Activated CD4-positive, alpha-beta T cell treated with anti-CD3 and anti-CD28 coated beads for 4 hours (primary cell): ENCODE data around the gene GALNT7.
A peak's percentile ranks its signal among the peaks of the same experiment; 100 is the strongest.

Source experiments
- DNase-seq, 2 donors: peaks; one replicate each; pipeline ENCODE4 v3.0.0-alpha.2; 2020

The GALNT7 gene

GRCh38 chr4:173270312-173271027 lies 101.9 kb downstream of the GALNT7 start:
- no peak for DNase-seq

DNA sequence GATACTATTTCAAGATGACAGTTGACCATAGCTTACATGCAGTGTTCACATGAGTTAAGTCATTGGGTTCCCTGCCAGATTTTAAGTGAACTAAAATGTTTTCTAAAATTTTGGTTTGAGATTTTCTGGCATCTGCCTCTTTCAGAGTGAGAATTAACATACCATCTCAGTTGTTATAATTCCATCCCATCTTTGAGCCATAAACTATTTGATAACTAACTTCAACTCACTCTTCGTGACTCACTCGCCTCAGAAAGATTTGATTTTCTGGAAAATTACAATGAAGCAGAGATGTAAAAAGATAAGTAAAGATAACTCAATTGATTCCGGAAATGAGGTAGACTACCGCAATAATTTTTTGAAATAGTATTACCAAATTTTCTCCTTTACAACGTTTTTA lies 103.7 kb downstream of the GALNT7 start:
- no peak for DNase-seq

GRCh38 chr4:173272996-173273395 lies 104.4 kb downstream of the GALNT7 start:
- no peak for DNase-seq

DNA sequence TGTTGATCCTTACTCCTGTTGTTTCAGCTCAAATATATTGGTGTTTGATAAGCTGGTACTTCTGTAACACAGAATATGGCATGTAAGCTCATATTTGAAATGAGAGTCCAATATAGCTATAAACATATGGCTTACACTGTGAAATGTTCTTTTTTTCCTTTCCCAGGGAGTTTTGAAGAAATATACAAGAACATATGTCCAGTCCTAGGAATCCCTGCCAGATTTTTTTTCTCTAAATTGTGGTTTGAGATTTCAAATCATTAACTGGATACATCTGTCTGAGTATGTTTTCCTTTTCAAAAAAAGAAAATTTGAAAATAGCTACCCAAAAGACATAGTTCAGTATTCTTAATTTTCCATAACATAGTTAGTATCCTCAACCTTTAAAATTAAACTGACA lies 105.3 kb downstream of the GALNT7 start:
- no peak for DNase-seq

- no peak for DNase-seq
Measured at GRCh38 chr4:173274744-173275143, 106.1 kb downstream of the GALNT7 start.

- no peak for DNase-seq
Measured at GRCh38 chr4:173275150-173275549, 106.5 kb downstream of the GALNT7 start.

DNA sequence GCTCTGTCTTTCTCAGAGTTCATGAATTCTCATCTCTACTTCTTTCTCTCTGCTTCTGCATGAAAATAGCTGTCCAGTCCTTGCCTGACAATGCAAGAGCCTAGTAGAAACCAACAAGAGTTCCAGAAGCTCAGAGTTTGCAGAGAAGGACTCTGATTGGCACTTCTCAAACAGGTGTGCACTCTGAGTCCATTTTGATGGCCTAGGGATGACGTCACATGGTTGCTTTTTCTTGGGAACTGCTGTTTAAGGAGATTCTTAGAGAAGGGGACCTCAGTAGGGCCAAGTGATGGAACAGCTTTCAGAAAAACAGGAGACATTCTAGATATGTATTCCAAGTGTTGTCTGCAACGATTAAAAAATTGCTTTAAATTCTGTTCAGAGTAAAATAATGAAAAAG lies 108.7 kb downstream of the GALNT7 start:
- no peak for DNase-seq

DNA sequence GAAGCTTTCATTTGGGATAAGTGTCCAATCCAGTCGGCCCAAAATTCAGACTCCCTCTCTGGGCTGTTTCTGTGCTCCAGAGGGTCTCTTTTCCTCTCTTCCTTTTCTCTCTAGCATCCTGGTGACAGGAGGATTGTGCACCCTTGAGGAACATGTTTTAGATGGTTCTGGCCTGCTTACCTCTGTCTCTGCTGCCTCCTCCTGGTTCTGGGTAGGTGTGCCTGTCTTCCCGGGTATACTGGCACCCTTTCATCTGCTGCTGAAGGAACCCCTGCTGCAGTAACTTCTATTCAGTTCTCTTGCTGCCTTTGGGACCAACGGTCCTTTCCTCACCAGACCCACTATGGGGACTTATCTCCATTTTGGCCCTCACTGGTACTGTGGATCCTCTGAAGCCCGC lies 112.4 kb downstream of the GALNT7 start:
- no peak for DNase-seq

DNA sequence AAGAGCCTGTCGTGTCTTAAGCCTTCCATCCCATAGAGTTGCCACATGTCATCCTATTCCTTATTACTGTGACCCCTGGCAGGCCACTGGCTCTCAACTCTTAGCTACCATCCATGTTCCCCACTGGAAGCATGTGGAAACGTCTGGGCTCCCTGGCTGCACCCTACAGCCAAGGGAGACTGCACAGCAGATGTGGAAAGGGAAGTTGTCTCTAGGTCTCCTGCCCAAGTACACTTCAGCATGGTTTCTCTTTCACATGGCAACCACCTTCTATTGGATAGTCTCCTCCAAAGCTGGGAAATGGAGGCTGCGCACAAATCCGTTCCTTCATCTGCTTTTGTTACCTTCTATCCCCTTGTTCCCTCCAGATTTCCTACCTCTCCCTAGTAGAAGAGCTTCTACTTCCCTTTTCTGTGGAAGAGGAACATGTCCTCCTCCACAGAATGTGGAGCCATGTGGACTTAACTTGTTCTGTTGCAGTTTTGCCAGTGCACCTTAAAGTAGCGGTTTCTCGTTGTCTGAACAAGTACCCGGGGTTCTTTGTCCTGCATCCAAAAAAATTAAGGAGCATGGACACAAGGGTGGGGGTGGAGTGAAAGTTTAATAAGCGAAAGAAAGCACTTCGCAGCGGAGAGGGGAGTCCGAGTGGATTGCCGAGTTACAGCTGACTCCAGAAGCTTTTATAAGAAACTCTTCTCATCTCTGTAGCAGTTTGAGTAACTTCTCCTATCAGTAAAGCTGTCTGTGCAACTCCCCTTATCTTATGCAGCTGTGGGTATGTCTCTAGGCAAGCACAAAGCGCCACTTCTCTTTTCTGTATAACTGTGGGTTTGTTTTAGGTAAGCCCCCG lies 113.0 kb downstream of the GALNT7 start:
- DNase-seq = no peak

GRCh38 chr4:173282256-173282562 lies 113.6 kb downstream of the GALNT7 start:
- no peak for DNase-seq

DNA sequence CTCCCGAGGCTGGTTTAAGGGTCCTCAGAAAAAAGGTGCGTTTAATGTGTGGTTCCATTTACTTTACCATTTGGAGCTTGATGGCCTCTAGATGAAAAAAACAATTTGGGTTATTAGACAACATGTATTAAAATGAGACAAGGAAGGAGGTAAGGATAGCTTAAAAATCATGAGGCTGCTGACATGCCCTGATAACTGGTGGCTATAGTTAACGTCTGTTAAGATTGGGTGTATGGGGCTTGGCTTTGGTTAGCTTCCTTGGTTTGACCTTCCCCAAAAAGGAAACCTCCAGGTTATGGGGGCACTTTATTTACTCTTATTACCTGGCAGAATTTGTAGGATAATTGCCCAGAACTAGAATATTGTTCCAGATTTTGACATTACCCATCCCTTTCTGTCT lies 114.0 kb downstream of the GALNT7 start:
- DNase-seq = no peak

DNA sequence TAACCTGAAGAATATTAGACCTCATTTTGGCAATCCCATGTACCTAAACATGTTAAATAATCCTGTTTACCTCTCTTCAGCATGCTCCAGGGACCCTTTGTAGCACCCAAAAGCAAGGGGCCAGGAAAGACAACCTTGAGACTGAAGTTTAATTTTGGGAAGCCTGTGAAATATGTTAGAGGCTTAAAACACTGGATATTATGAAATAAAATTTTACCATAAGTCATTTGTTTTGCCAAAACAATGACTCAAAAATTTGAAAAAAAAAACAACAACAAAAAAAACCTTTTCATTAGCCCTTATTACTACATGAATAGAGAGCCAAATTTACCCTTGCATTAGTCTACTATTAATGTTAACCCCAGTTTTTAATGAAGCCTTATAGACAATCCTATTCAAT lies 115.9 kb downstream of the GALNT7 start:
- no peak for DNase-seq

GRCh38 chr4:173287486-173287885 lies 118.9 kb downstream of the GALNT7 start:
- no peak for DNase-seq

DNA sequence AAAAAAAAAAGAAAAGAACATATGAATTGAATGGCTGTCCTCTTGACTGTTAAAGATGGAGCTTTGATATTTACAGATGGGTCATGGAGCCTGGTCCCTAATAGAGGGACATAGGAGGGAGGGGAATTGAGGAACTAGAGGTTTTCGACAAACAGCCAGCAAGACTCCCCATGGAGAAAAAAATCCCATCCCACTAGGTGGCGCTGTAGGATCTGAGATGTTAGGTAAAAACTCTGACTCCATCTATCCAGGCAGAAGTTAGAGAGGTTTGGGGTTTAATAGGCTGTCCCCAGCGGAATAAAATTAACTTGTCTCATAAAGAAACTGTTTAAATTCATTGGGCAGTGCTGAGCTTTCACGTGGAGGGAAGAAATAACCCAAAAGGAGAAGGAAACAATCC lies 119.7 kb downstream of the GALNT7 start:
- peak; percentile 61 to 76 for DNase-seq

GRCh38 chr4:173288698-173289352 lies 120.2 kb downstream of the GALNT7 start:
- DNase-seq = no peak

GRCh38 chr4:173289353-173289727 lies 120.7 kb downstream of the GALNT7 start:
- no peak for DNase-seq

- DNase-seq = no peak
Measured at GRCh38 chr4:173291899-173292298, 123.3 kb downstream of the GALNT7 start.

GRCh38 chr4:173293663-173294062 lies 125.1 kb downstream of the GALNT7 start:
- DNase-seq = no peak

DNA sequence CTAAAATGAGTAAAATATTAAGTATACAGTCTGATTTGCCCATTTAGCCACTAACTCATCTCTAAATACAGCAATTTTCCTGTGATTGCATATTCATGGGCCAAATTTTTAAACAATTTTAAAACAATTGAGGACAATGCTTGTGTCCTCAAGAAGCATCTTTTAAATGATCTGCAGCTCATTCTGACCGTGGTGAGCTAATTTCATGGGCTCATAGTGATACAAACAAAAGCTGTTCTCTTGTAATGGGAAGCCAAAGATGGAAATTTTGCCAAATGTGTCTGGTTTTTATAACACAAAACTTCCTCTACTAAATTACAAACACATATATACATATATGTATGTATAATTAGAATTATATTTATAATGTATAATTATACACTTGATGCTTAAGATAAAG lies 125.8 kb downstream of the GALNT7 start:
- DNase-seq = no peak

DNA sequence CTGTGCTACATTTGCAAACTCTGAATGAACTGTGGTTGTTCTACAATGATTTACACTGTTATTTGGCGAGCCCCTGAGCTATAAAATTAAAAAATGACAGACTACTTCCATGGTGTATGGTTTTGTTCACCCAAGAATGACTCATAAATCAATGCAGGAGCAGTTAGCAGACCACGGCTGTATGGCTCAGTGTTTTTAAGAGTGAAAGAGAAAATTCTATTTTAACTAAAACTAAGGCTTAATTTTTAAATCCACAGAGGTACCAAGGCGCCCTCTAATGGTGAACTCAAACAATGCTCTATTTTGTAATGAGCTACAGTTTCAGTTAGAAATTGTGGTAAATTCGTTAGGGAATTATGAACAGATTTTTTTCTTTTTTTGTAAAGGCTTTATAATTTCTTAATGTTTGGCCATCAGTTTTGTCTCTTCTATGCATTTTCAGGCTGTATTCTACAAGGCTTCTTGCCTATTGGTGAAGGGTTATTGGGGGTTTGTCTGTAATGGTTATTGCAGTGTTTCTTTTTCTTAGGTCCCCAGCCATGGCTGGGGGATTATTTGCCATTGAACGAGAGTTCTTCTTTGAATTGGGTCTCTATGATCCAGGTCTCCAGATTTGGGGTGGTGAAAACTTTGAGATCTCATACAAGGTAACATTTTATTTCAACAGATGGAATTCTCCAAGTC lies 133.0 kb downstream of the GALNT7 start:
- DNase-seq = peak in 1 of 2 donors; percentile 14

DNA sequence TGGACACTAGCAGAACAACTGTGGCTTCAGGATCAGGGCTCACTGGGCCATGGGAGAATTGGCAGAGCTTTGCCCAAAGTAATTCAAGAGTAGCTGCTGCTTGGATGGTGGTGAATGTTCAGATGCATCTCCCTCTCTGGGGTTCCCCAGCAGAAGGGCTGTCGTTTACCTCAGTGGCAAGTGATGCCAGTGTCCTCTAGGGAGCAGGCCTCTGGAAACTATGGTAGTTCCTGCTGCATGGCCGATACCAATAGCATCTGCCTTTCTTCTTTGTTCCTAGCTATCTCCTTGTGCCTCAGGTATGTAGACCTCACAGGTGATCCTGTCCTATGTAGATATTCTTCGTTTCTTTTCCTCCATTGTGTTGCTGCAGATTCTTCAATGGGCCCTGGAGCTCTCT lies 139.2 kb downstream of the GALNT7 start:
- no peak for DNase-seq

DNA sequence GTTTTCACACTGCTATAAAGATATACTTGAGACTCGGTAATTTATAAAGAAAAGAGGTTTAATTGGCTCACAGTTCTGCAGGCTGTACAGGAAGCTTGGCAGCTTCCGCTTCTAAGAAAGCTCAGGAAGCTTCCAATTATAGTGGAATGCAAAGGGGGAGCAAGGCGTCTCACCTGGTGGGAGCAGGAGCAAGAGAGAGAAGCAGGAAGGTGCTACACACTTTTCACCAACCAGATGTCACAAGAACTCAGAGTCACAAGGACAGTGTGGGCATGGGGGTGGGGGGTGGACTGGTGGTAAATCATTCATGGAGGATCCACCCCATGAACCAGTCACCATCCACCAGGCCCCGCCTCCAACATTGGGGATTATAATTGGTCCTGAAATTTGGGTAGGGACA lies 142.8 kb downstream of the GALNT7 start:
- no peak for DNase-seq

- no peak for DNase-seq
Measured at GRCh38 chr4:173314715-173315114, 146.1 kb downstream of the GALNT7 start.

- DNase-seq = no peak
Measured at GRCh38 chr4:173316060-173316459, 147.4 kb downstream of the GALNT7 start.
